Endothelial cell of umbilical vein (primary cell): ENCODE measurements around the gene OPCML. TPM values are rescaled to one million over a fixed set of nuclear protein-coding genes. Genes with fewer than 3 reads are reported as not detected.

Source experiments
- BruUV-seq: library from RNA; stranded (reverse); fragments of 400-500 nt; replicated peaks from 2 replicates; lab custom pipeline; 2021; lab: Mats Ljungman, UMichigan
- CTCF ChIA-PET: fragments of 300-600, 350-600 bp; sonication (Branson Sonifier 250); formaldehyde crosslinking; loops from one replicate; lab custom pipeline; 2021; ENCODE audit warnings: antibody characterized with exemption, inconsistent platforms; lab: Charles Lee
- POLR2A ChIA-PET: fragments of 300-600, 350-600 bp; sonication (Branson Sonifier 250); formaldehyde crosslinking; loops from one replicate; lab custom pipeline; 2021; ENCODE audit warnings: antibody characterized with exemption, inconsistent platforms; lab: Charles Lee
- DNase-seq: peaks from one replicate; pipeline ENCODE4 v3.0.0-alpha.2; 2011; ENCODE audit warnings: low read depth, low spot score
- FAIRE-seq: peaks from 2 replicates; lab custom pipeline; 2011; peaks lifted over from hg19 to GRCh38; lab: Jason Lieb, UNC
- H2AFZ ChIP-seq: 2 replicates; pipeline ENCODE4 v1.6.0; 2012; ENCODE audit warnings: low read depth, low read length, control low read depth, inconsistent platforms
- H3K27ac ChIP-seq: 2 replicates; pipeline ENCODE4 v1.5.1; 2011; ENCODE audit warnings: low read depth, mild to moderate bottlenecking, control low read depth, low read length, moderate library complexity; ENCODE audit not compliant: insufficient read depth
- H3K27me3 ChIP-seq, 2 experiments: 2 replicates each; pipeline versions ENCODE4 v1.6.0 to v1.6.1; 2011; ENCODE audit warnings: low read length in 2 of 2, mixed read lengths in 1 of 2; ENCODE audit not compliant: control insufficient read depth in 2 of 2, insufficient read depth in 2 of 2
- H3K36me3 ChIP-seq, 2 experiments: 2 replicates in 1 of 2; 3 replicates in 1 of 2; pipeline ENCODE4 v1.5.1; 2011; ENCODE audit warnings: low read length in 2 of 2, mild to moderate bottlenecking in 1 of 2, moderate library complexity in 1 of 2; ENCODE audit not compliant: control insufficient read depth in 2 of 2, insufficient read depth in 2 of 2; ENCODE audit errors: extremely low read depth in 1 of 2
- H3K4me1 ChIP-seq: 3 replicates; pipeline ENCODE4 v1.5.1; 2011; ENCODE audit warnings: mild to moderate bottlenecking, low read length; ENCODE audit not compliant: control insufficient read depth, insufficient read depth; ENCODE audit errors: extremely low read depth
- H3K4me2 ChIP-seq: 2 replicates; pipeline ENCODE4 v1.6.1; 2011; ENCODE audit warnings: low read length, control low read depth, mixed read lengths; ENCODE audit not compliant: insufficient read depth
- H3K4me3 ChIP-seq, 3 experiments: fragments of 200-600 bp in 1 of 3; sonication (generic), shearing (Covaris generic) in 1 of 3; replicated peaks in 1 of 3; 2 replicates each; pipeline ENCODE4 v1.5.1; 2011 to 2016; ENCODE audit warnings: control low read depth in 3 of 3, low read length in 3 of 3, mild to moderate bottlenecking in 2 of 3, inconsistent platforms in 1 of 3, low read depth in 1 of 3, moderate library complexity in 1 of 3; ENCODE audit not compliant: insufficient read depth in 1 of 3
- H3K79me2 ChIP-seq: 2 replicates; pipeline ENCODE4 v1.6.0; 2012; ENCODE audit warnings: low read length, inconsistent platforms; ENCODE audit not compliant: control insufficient read depth, insufficient read depth
- H3K9ac ChIP-seq: replicated peaks from 2 replicates; pipeline ENCODE3; 2011; ENCODE audit warnings: low read length, control low read depth; ENCODE audit not compliant: insufficient read depth; ENCODE audit errors: extremely low read depth
- H3K9me1 ChIP-seq: replicated peaks from 3 replicates; pipeline ENCODE4 v1.6.0; 2011; ENCODE audit warnings: mild to moderate bottlenecking, low read length; ENCODE audit not compliant: control insufficient read depth, insufficient read depth; ENCODE audit errors: extremely low read depth
- H3K9me3 ChIP-seq: replicated peaks from 2 replicates; pipeline ENCODE4 v1.5.1; 2012; ENCODE audit warnings: low read length, inconsistent platforms; ENCODE audit not compliant: control insufficient read depth, insufficient read depth
- H4K20me1 ChIP-seq: replicated peaks from 2 replicates; pipeline ENCODE3; 2011; ENCODE audit warnings: mild to moderate bottlenecking, low read length; ENCODE audit not compliant: control insufficient read depth, insufficient read depth; ENCODE audit errors: extremely low read depth
- CTCF ChIP-seq, 2 donors: IDR thresholded peaks; 1 replicate in 1 of 2; 2 replicates in 1 of 2; pipeline ENCODE4 v1.5.1; 2011; ENCODE audit warnings: low read length in 2 of 2, mild to moderate bottlenecking in 2 of 2, moderate library complexity in 2 of 2, control low read depth in 1 of 2, inconsistent platforms in 1 of 2, low read depth in 1 of 2; ENCODE audit not compliant: insufficient read depth in 1 of 2; ENCODE audit errors: extremely low read depth in 1 of 2
- FOS ChIP-seq: IDR thresholded peaks from 2 replicates; pipeline ENCODE4 v1.6.1; 2011; ENCODE audit warnings: mild to moderate bottlenecking, low read length, moderate library complexity, borderline replicate concordance; ENCODE audit not compliant: insufficient read depth
- GATA2 ChIP-seq: IDR thresholded peaks from 2 replicates; pipeline ENCODE4 v1.7.0; 2011; ENCODE audit warnings: low read depth, mild to moderate bottlenecking, moderate library complexity, mixed read lengths, low read length; ENCODE audit not compliant: insufficient read length, insufficient read depth
- JUN ChIP-seq: IDR thresholded peaks from 2 replicates; pipeline ENCODE4 v1.6.1; 2011; ENCODE audit warnings: borderline replicate concordance, low read depth; ENCODE audit not compliant: insufficient read length, insufficient read depth
- MAX ChIP-seq: IDR thresholded peaks from 2 replicates; pipeline ENCODE4 v1.6.1; 2011; ENCODE audit not compliant: insufficient read depth, insufficient read length
- POLR2A ChIP-seq: IDR thresholded peaks from 2 replicates; pipeline ENCODE4 v1.6.1; 2012; ENCODE audit warnings: low read depth, mild to moderate bottlenecking, control low read depth, low read length
- POLR2AphosphoS5 ChIP-seq: IDR thresholded peaks from 2 replicates; pipeline ENCODE4 v1.6.1; 2012; ENCODE audit warnings: low read depth, mild to moderate bottlenecking, control low read depth, low read length, moderate library complexity; ENCODE audit not compliant: insufficient read depth
- dilution Hi-C: fragments of 300-500 bp; cut with MboI; formaldehyde crosslinking; loops from one replicate; pipeline ENCODE4 v1.15.0; 2019; ENCODE audit warnings: low sequenced_read_pairs; ENCODE audit not compliant: extremely low pct_ligation_motif_present
- intact Hi-C: fragments of 100-400 bp; cut with micrococcal nuclease; formaldehyde crosslinking; loops from one replicate; pipeline ENCODE4 v1.10.0; 2022
- polyA plus RNA-seq, 4 experiments: library from polyadenylated mRNA; depleted of rRNA in 3 of 4; stranded (reverse) in 3 of 4; unstranded in 1 of 4; fragments of >200 nt; gene quantifications; 2 replicates each; pipeline versions ENCODE4 v1.2.1 to v1.2.3, GENCODE V29; 2011 to 2012; ENCODE audit warnings: missing spikeins in 1 of 4
- total RNA-seq: library from RNA; stranded (reverse); gene quantifications from 2 replicates; pipeline ENCODE4 v1.2.3, GENCODE V29; 2021

The OPCML gene
- total and polyA plus RNA-seq, 2 donors (not counting 3 experiments of a cell fraction or from before 2014, with no cell fraction given): not detected

GRCh38 chr11:133577403-133577802 lies 45.1 kb upstream of the OPCML start:
- Histone ChIP-seq H3K9ac (no peak overlapping the region), H3K4me1 (no peaks in the 10 kb centered on the region), H4K20me1 (no peaks in the 10 kb centered on the region), H3K9me3 (peaks cover 5% of the 10 kb centered on the region), H2AFZ (no peak overlapping the region), H3K79me2 (no peaks in the 10 kb centered on the region), H3K4me2 (no peak overlapping the region), H3K4me3 (no peak overlapping the region), H3K9me1 (no peaks in the 10 kb centered on the region), H3K27ac (no peak overlapping the region), H3K27me3 (no peaks in the 10 kb centered on the region), H3K36me3 (no peaks in the 10 kb centered on the region)
- DNase-seq: no peak
- ChIA-PET POLR2A (no interaction called here), CTCF (no interaction called here)
- no TSS peak for BruUV-seq
- intact Hi-C loops (no loop called here), dilution Hi-C loops (no loop called here)
- TF ChIP-seq CTCF (IDR thresholded peaks at IDR 0.05; ENCODE audit: extremely low read depth in 1 of 2, insufficient read depth in 1 of 2, low read depth in 1 of 2, low read length in 2 of 2): no peak
- no peak for TF ChIP-seq MAX
- no peak for TF ChIP-seq FOS
- TF ChIP-seq GATA2: no peak
- TF ChIP-seq POLR2AphosphoS5: no peak
- no peak for TF ChIP-seq JUN
- TF ChIP-seq POLR2A: no peak
- FAIRE-seq: no peak
